Smooth muscle cell (in vitro differentiated cells): ENCODE measurements around the gene UBTD1. TPM values are rescaled to one million over a fixed set of nuclear protein-coding genes. Genes with fewer than 3 reads are reported as not detected.
A peak's percentile ranks its signal among the peaks of the same experiment; 100 is the strongest.
"Not testable (repeated sequence)": the region's sequence is repeated elsewhere in the genome, so short reads cannot be mapped to it uniquely, and the experiment has no call there.

Experiments
- DNase-seq: peaks from one replicate; lab custom pipeline; 2025; ENCODE audit not compliant: unreplicated experiment; lab: John Stamatoyannopoulos, UW
- H2AFZ ChIP-seq: fragments of 200-600 bp; sonication (generic); 2 replicates; pipeline ENCODE4 v1.6.0; 2016; ENCODE audit warnings: antibody characterized with exemption, low read depth, mild to moderate bottlenecking
- H3F3A ChIP-seq: fragments of 200-600 bp; sonication (generic); 2 replicates; pipeline ENCODE4 v1.6.0; 2017; ENCODE audit warnings: antibody characterized with exemption, low read depth
- H3K27ac ChIP-seq: fragments of 200-600 bp; sonication (generic); 2 replicates; pipeline ENCODE4 v1.5.1; 2016; ENCODE audit warnings: low read depth, mild to moderate bottlenecking
- H3K27me3 ChIP-seq: fragments of 200-600 bp; sonication (generic); 2 replicates; pipeline ENCODE4 v1.6.1; 2016; ENCODE audit warnings: low read depth, mild to moderate bottlenecking
- H3K36me3 ChIP-seq: fragments of 200-600 bp; sonication (generic); 2 replicates; pipeline ENCODE4 v1.5.1; 2016; ENCODE audit warnings: low read depth
- H3K4me1 ChIP-seq: fragments of 200-600 bp; sonication (generic); 2 replicates; pipeline ENCODE4 v1.5.1; 2016; ENCODE audit warnings: low read depth
- H3K4me2 ChIP-seq: fragments of 200-600 bp; sonication (generic); 2 replicates; pipeline ENCODE4 v1.6.0; 2016; ENCODE audit warnings: mild to moderate bottlenecking
- H3K4me3 ChIP-seq: fragments of 200-600 bp; sonication (generic); 2 replicates; pipeline ENCODE4 v1.5.1; 2016; ENCODE audit warnings: mild to moderate bottlenecking
- H3K79me2 ChIP-seq: fragments of 200-600 bp; sonication (generic); 2 replicates; pipeline ENCODE4 v1.6.0; 2016; ENCODE audit warnings: low read depth, mild to moderate bottlenecking
- H3K9ac ChIP-seq: fragments of 200-600 bp; sonication (generic); 2 replicates; pipeline ENCODE4 v1.6.0; 2016; ENCODE audit warnings: low read depth
- H3K9me3 ChIP-seq: fragments of 200-600 bp; sonication (generic); replicated peaks from 2 replicates; pipeline ENCODE4 v1.5.1; 2016; ENCODE audit warnings: low read depth
- H4K20me1 ChIP-seq: fragments of 200-600 bp; sonication (generic); 2 replicates; pipeline ENCODE4 v1.6.0; 2016; ENCODE audit warnings: low read depth
- WGBS: methylation state at CpG from one replicate; pipeline ENCODE4 v1.1.7; 2016; ENCODE audit warnings: low lambda C conversion rate; 5-methylcytosine and 5-hydroxymethylcytosine counted together
- polyA plus RNA-seq: library from polyadenylated mRNA; unstranded; fragments of >200 nt; fragmentation: Nextera tagmentation; extraction: Ambion mirVana; gene quantifications from 2 replicates; pipeline ENCODE4 v1.2.1, GENCODE V29; 2016
- total RNA-seq: library from RNA; depleted of rRNA; stranded (reverse); fragments of >200 nt; gene quantifications from 2 replicates; pipeline ENCODE4 v1.2.3, GENCODE V29; 2014
- TF ChIP-seq, protein P1 (sequence below): fragments of 200-600 bp; sonication (generic); IDR thresholded peaks from 2 replicates; pipeline ENCODE4 v1.5.1; 2017; ENCODE audit warnings: borderline replicate concordance, mild to moderate bottlenecking, antibody characterized with exemption; ENCODE audit not compliant: insufficient read depth, poor library complexity, severe bottlenecking

The UBTD1 gene
- total and polyA plus RNA-seq, 2 experiments from 2014 or later, result 26.5 to 59.9 TPM

DNA sequence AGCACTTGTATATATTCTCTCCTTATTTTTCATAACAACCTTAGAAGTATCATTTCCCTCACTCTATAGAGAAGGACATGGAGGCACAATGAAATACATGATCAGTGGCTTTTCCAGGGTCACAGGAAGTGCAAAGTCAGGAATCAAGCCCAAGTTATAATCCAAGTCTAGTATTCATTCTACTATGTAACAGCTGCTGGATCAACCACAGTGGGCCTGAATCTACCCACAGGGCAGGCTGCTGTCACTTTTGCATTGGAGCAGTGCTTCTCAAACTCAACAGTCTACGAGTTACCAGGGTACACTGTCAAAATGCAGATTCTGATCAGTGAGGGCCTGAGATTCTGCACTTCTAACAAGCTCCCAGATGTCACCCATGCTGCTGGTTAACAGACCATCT, 34.5 kb upstream of the UBTD1 start:
- Histone ChIP-seq H3K27ac (peak overlapping the region; percentile 17), H3K36me3 (peaks cover 15% of the 10 kb centered on the region), H3K27me3 (no peaks in the 10 kb centered on the region)

DNA sequence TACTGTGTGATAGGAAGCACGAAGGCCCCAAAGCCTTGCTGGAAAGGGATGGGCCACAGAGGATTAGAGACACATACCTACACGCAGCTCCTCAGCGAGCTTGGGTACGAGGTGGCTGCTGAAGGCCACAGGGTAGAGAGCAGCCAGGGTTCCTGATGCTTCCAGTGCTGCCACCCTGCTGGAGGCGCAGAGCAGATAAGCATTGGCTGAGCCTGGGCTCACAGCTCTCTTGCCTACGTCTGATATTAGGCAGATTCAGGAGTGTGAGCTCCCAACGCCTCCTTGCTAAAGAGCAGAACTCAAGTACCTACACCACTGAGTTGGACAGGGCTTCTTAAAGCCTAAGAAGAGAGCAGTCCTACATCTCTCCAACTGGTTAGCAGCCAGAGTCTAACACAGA, 32.7 kb upstream of the UBTD1 start:
- no peaks in the 10 kb centered on the region for H3K9me3 ChIP-seq
- H3K4me3 ChIP-seq, result no peak overlapping the region
- H3K27me3 ChIP-seq, result no peaks in the 10 kb centered on the region
- H3K4me2 ChIP-seq, result no peak overlapping the region
- H3K36me3 ChIP-seq, result peaks cover 20% of the 10 kb centered on the region
- no peak overlapping the region for H3K9ac ChIP-seq
- no peaks in the 10 kb centered on the region for H3K79me2 ChIP-seq
- H3K4me1 ChIP-seq, result no peaks in the 10 kb centered on the region
- H2AFZ ChIP-seq, result no peak overlapping the region
- TF ChIP-seq, protein P1, sequence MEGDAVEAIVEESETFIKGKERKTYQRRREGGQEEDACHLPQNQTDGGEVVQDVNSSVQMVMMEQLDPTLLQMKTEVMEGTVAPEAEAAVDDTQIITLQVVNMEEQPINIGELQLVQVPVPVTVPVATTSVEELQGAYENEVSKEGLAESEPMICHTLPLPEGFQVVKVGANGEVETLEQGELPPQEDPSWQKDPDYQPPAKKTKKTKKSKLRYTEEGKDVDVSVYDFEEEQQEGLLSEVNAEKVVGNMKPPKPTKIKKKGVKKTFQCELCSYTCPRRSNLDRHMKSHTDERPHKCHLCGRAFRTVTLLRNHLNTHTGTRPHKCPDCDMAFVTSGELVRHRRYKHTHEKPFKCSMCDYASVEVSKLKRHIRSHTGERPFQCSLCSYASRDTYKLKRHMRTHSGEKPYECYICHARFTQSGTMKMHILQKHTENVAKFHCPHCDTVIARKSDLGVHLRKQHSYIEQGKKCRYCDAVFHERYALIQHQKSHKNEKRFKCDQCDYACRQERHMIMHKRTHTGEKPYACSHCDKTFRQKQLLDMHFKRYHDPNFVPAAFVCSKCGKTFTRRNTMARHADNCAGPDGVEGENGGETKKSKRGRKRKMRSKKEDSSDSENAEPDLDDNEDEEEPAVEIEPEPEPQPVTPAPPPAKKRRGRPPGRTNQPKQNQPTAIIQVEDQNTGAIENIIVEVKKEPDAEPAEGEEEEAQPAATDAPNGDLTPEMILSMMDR, result no peak
- DNase-seq, result no peak
- 93% methylated on average over 7 of the region's 7 CpGs for WGBS
- peaks cover 18% of the 10 kb centered on the region for H3F3A ChIP-seq
- no peaks in the 10 kb centered on the region for H4K20me1 ChIP-seq
- H3K27ac ChIP-seq, result peak overlapping the region; percentile 58

More for the DNA sequence above, 34.5 kb upstream of the UBTD1 start:
- peaks cover 22% of the 10 kb centered on the region for H3F3A ChIP-seq
- TF ChIP-seq, protein P1, result no peak
- H3K4me3 ChIP-seq, result no peak overlapping the region
- H3K4me2 ChIP-seq, result no peak overlapping the region
- H3K9me3 ChIP-seq, result no peaks in the 10 kb centered on the region
- no peaks in the 10 kb centered on the region for H3K4me1 ChIP-seq
- H3K79me2 ChIP-seq, result no peaks in the 10 kb centered on the region
- no peak overlapping the region for H3K9ac ChIP-seq
- WGBS, result 78% methylated on average over 1 of the region's 1 CpG
- H2AFZ ChIP-seq, result no peak overlapping the region
- no peak for DNase-seq
- H4K20me1 ChIP-seq, result no peaks in the 10 kb centered on the region

GRCh38 chr10:97466755-97467154, 32.0 kb upstream of the UBTD1 start:
- Histone ChIP-seq H3K27me3 (no peaks in the 10 kb centered on the region), H3K36me3 (peaks cover 14% of the 10 kb centered on the region), H3K27ac (peak overlapping the region; percentile 58), H3K4me3 (no peak overlapping the region), H4K20me1 (no peaks in the 10 kb centered on the region), H3K4me1 (no peaks in the 10 kb centered on the region), H3K9me3 (no peaks in the 10 kb centered on the region), H3K79me2 (no peaks in the 10 kb centered on the region), H3K4me2 (no peak overlapping the region), H3F3A (peaks cover 18% of the 10 kb centered on the region), H2AFZ (no peak overlapping the region), H3K9ac (no peak overlapping the region)
- TF ChIP-seq, protein P1, result no peak
- no peak for DNase-seq
- WGBS, result 79% methylated on average over 4 of the region's 4 CpGs

GRCh38 chr10:97468162-97468561, 30.6 kb upstream of the UBTD1 start:
- H3K36me3 ChIP-seq, result peaks cover 11% of the 10 kb centered on the region
- 99% methylated on average over 3 of the region's 3 CpGs for WGBS

GRCh38 chr10:97468781-97469180, 29.9 kb upstream of the UBTD1 start:
- DNase-seq, H3K4me2 ChIP-seq, H2AFZ ChIP-seq, H3K27ac ChIP-seq, H3K4me1 ChIP-seq, H3K4me3 ChIP-seq, H3K79me2 ChIP-seq, H3K9ac ChIP-seq, H3K9me3 ChIP-seq, H3K27me3 ChIP-seq, H4K20me1 ChIP-seq: not testable (repeated sequence)
- peaks cover 17% of the 10 kb centered on the region for H3F3A ChIP-seq
- 96% methylated on average over 12 of the region's 12 CpGs for WGBS
- H3K36me3 ChIP-seq, result peaks cover 16% of the 10 kb centered on the region

More at GRCh38 chr10:97468162-97468561, 30.6 kb upstream of the UBTD1 start:
- H4K20me1 ChIP-seq, result no peaks in the 10 kb centered on the region
- no peaks in the 10 kb centered on the region for H3K79me2 ChIP-seq
- H3K4me2 ChIP-seq, result no peak overlapping the region
- H3K9me3 ChIP-seq, result no peaks in the 10 kb centered on the region
- H3F3A ChIP-seq, result peaks cover 18% of the 10 kb centered on the region
- no peak overlapping the region for H2AFZ ChIP-seq
- H3K4me1 ChIP-seq, result no peaks in the 10 kb centered on the region
- H3K27ac ChIP-seq, result peak overlapping the region; percentile 58
- H3K9ac ChIP-seq, result no peak overlapping the region
- H3K27me3 ChIP-seq, result no peaks in the 10 kb centered on the region
- no peak for DNase-seq
- no peak overlapping the region for H3K4me3 ChIP-seq
- TF ChIP-seq, protein P1, result no peak
